DMS 273 treated with DMSO at 0.1 percent for 48 hours (cell line): ENCODE results near the gene MFSD6L.
"Not testable (repeated sequence)": the region's sequence is repeated elsewhere in the genome, so short reads cannot be mapped to it uniquely, and the experiment has no call there.

Experiments
- DNase-seq: peaks from one replicate; lab custom pipeline; 2025; lab: John Stamatoyannopoulos, UW

The MFSD6L gene

DNA sequence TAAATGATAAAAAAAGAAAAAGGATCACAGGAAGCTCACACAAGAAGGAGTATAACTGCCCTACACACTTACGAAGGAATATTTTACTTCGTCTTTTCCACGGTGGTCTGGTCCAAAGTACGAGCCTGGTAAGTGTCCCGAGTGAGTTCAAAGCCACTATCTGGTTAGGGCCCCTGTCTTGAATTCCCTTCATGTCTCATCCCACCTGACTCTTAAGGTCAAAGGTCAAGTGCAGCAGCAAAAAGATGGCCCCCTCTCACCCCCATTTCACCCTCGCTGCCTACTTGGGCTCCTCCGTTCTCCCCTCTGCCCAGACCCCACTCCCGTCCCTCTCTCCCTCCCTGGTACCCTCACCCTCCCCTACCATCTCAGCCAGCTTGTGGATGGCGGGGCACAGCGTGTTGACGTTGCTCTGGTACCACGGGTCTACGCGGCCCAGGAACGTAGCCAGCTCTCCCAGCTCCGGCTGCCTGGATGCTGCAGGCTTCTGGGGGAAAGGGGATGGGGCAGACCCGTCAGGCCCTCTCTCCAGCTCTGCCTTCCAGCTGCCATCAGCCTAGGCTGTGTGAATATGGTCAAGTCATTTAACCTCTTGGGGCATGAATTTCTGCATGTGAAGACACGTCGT, 27.8 kb upstream of the MFSD6L start:
- no peak for DNase-seq

DNA sequence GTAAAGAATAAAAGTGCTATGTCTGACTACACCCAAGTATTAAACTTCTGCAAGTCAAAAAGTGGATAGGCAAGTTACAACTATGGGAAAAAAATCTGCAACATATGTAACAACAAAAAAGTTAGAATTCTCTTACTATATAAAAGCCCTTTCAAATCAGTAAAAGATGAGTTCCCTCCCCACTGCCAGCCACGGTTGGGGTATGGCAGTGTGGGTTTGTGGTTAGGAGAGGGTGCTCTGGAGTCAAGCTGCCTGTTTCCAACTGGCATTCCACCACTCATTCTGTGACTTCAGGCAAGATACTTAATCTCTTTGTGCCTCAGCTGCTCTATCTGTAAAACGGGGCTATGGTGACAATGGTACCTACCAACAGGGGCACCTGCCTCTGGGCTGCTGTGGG, 26.6 kb upstream of the MFSD6L start:
- DNase-seq = no peak

DNA sequence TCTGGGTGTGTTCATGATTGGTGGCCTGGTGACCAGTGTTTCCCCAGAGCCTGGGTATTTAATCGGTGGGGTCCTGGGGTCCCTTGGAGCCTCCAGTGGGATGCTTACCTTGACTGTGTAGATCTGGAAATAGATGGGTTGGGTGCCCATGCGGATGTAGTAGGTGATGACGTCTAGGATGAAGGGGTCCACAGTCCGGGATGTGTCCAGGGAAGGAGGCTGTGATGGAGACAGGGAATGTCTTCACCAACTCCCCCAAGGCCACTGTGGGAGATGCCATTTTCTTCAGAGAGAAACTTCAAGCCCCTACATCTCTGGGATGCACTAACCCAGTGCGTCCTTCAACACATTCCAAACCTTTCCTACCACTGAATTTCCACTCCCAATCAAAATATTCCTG, 24.1 kb upstream of the MFSD6L start:
- DNase-seq = no peak

DNA sequence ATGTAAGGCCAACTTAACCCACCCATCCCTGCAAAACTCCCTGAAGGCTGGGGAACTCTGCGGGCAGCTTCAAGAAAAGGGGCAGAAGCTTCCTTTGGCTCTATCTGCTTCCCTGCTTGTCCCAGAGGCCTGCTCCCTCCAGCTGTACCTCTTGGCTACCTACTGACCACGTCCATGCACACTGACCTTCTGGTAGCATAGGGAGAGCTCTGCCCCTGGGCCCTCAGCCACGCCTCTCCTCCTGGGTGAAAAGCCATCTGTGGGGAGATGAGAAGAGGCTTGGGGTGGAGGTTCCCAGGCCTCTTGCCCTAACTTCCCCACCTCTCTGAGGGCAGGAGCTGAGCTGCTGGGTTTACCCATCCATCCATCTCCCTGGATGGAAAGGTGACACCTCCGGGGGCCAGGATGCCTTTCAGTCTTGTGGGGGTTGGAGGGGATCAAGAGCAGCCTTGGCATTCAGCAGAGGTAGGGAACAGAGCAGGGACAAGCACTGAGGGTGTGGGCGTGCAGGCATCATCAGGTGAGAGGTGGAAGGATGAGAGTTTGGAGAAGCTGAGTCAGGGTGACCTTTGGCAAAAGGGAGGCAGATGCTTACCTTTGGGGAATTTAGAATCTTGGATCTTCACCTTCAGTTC, 23.4 kb upstream of the MFSD6L start:
- DNase-seq = no peak

DNA sequence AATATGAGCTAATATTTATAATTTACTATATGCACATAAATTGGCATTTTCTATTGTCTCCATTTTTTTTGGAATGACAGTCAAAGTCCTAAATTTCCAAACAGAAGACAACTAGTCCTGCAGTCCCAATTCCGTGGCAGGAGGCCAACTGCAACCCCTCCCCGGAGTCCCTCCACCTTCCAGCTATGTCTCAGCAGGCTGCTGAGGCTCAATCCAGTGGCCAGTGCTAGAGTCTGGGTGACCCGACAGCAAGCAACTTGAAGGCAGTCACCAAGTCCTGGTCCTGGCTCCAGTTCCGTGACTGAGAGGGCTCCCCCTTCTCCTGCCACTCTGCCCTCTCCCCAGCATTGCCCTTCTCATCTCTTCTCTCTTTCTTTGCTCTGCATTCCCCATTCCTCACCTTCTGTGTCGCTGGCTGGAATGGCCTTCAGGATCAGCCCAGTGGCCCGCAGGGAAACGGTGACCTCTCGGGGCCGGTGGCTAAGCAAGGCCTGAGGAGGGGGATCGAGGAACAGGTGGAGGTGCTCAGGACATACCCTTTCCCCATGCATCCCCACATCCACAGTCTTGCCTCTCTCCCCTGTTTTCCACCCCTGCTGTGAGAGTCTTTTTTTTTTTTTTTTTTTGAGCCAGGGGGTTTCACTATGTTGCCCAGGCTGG, 22.4 kb upstream of the MFSD6L start:
- no peak for DNase-seq

DNA sequence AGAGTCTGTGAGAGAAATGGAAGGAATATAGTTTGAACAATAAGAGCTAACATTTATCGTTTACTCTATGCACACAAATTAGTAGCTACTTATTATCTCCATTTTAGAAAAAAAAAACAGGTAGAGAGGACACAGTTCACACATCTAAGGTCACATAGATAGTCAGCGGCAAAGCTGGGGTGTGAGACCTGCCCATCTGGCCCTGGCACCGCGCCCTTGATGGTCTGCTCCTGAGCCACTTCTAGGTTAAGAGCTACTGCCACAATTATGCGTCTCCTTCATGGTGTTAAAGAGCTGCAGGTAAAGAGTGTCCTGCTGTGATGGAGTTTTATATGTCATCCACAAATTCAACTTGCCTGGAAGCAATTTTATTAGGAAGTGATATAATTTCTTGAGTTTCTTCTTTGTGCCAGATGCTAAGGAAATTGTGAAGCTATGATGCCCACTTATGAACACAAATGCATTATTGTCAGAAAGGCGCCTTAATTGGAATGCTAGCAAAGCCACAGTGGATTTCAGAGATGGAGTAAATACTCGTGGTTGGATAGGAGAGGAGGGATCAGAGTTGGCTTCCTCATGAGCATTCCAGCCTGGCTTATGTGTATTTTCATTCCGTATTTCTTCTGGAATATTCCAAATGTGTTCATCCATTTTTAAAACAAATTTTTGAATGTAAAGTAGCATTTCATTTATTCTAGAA, 21.3 kb upstream of the MFSD6L start:
- DNase-seq = no peak

DNA sequence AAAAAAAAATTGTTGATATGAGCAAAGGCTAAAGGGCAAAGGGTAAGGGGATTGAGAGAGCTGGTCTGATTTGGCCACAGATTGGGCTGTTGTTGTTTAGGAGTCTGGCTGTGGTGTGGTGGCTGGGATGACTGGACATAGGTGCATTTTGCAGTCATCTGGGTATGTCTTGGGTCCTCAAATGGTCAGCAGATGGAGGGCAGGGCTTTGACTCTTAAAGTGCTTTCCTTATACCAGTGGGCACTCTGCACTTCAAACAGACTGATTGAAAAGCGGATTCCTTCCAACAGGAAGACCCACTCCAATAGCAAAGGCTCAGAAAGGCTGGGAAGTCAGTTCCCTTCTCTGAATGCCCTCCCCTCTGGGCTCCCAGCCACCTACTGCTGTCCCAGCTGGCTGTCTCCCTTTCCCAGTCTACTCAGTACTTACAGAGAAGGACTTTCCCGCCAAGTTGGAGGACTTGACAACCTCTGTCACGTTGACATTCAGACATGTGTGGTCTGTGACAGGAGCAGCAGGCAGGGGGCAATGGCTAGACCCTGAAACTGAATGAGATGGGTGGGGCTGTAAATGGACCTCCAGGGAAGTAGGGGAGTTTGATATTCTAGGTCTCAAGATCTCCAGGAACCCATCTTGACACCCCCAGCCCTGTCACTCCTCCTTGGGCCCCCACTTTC, 19.6 kb upstream of the MFSD6L start:
- no peak for DNase-seq

DNA sequence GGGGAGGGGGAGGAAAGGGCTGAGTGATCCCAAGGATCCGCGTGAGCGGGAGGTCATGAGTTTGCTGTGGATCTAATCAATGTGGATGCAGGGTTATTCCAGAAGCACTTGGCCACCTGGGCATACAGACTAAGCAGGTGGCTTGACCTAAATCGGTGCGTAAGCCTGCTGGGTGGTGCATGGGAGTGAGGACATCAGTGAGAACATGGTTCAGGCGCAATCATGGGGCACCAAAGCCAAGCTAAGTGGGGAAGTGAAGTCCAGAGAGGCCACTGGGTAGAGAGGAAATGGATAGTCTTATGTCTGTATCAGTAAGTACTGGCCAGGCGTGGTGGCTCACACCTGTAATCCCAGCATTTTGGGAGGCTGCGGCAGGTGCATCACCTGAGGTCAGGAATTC, 18.9 kb upstream of the MFSD6L start:
- no peak for DNase-seq

DNA sequence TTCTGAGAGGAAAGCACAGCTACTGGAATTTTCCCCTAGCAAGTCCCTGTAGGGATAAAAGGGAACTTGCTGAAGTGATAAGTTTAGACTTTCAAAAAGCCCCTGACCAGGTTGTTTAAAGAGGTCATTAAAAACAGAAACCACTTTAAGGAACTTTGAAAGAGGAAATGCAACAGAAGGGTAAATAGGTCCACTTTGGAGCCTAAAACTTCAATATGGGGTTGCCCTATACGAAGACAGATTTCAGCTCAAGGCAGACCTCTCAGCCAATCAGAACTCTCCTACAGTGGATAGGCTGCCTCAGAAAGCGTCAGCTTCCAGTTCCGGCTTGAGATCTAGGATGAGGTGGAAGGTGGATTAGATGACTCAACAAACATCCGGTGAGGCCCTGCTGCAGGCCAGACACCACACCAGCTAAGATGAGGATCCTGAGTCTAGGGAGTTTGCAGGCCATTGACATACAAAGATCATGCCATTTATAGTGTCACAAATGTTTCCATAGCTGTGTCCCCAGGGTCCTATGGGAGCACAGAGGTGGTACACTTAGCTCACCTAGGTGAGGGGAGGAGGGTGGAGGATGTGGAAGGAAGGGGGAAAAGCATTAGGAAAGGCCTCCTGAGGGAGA, 7.9 kb upstream of the MFSD6L start:
- no peak for DNase-seq

DNA sequence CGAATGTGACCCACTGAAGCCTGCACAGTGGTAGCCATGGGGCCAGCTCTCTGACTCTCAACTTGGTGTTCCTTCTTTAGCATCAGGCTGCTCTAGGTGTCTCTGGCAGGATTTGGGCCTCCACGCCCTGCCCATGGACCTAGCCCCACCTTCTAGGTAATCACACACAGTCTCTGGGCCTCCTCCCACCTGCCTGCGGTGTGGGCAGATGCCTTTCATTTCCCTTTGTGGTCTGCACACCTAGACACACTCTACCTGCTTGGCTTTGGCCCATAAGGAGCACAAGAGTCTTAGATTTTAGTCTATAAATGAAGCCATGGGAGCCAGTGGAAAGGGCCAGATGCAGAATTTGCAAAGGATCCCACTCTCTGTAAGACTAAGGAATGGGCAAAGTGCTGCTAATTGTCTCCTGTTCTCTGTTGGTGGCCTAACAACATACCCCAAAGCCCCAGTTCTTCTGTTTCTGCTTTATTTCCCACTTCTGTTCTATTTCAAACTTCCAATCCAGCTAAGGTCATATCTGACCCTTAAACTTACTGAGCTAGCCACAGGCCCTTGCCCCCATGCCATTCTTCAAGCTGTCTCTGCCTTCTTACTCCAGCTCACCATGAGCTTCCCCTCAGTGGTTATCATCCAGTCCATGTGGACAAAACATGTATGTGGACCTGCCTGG, 7.2 kb upstream of the MFSD6L start:
- DNase-seq = no peak

DNA sequence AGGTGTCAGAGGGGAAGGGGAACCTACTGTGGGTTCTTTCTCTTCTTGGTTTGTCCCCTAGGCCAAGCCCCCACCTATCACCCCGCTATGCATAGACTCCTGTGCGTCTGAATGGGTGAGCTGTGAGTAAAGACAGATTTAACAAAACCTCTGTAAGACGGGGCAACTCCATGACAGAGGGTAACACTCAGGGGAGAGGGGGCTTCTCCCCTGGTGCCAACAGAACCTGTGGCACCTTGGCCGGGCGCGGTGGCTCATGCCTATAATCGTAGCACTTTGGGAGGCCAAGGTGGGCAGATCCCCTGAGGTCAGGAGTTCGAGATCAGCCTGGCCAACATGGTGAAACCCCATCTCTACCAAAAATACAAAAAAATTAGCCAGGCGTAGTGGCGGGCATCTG, 6.2 kb upstream of the MFSD6L start:
- not testable (repeated sequence) for DNase-seq

DNA sequence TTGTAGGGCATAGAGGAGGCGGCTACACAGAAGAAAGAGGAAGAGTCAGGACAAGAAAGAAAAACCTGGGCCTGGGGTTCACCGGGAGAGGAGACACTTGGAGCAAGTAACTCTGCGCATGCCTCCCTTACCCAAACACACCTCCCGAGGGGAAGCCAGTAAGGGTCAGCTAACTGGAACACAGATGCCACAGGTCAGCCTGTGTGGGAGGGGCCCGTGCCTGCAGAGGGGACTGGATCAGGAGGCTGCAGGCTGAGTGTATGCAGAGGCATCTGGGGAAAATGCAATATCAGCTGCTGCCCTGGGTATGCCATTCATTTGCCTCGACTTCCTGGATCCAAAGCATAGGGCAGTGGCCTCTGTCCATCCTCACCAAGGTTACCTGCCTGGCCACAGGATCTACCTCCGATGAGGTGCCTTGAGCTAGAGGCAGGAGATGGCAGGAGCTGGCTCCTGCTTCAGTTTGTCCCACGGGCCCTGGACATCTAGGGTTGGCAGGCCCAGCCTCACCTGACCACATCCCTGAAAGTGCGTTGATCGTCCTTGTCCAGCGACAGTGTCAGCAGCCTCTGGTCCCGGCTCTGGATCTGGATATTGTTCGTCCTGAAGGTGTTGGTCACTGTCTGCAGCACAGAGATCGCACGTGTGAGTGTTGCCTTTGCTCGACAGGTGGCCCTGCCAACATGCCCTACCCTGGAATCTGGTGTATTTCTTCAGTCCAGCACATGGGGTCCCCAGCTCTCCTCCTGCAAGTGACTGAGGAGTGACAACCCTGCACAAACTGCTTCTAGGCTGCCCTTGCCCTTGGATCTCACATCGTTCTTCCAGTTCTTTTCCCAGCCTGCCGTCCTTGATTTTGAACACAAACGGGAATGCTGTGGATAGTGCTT, 4.6 kb upstream of the MFSD6L start:
- no peak for DNase-seq

DNA sequence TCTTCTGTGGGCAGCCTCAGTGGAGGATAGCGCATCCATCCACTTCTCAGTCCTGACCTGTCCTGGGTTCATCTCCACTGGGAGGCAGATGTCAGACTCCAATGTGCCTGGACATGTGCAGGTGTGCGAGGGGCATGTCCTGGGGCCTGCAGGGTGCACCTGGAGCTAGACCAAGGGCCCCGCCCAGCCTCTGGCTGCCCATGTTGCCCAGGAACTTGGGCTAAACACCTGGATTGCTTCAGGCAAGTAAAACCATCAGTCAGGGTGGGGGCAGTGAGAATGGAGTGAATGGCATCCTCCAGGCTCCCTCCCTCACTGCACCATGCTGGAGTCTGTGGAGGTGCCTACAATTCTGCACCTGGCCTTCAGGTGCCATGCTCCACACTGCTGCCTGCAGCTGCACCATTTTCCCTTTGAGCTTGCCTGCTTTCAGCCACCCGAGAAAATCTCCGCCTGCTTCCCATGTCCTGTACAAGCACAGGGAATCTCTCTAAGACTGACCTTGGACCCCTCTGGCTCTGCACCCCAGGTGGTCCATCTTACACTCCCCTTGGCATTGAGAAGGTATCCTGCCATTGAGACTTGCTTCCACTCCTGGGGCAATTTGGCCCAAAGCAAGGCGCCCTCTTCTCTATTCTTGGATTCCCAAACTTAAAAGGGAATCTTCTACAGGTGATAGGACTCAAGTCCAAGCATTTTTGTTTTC, 2.1 kb upstream of the MFSD6L start:
- DNase-seq = no peak

DNA sequence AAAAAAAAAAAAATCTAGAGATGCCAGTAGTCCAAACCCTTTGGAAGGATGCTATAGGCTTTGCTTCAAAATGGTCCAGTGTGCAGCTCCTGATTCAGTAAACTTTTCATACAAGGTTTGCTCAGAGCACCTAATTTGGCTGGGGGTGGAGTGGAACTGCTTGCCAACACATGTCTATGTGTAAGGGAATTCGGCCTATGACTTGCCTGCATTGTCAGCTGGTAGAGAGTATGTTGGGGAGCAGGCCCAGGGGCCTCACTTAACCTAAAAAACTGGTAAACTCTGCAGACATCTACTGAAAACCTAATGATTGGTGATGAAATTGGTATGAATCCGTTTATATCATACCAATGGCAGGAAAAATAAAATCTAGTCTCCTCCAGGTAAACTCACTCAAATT, 1.5 kb upstream of the MFSD6L start:
- no peak for DNase-seq

DNA sequence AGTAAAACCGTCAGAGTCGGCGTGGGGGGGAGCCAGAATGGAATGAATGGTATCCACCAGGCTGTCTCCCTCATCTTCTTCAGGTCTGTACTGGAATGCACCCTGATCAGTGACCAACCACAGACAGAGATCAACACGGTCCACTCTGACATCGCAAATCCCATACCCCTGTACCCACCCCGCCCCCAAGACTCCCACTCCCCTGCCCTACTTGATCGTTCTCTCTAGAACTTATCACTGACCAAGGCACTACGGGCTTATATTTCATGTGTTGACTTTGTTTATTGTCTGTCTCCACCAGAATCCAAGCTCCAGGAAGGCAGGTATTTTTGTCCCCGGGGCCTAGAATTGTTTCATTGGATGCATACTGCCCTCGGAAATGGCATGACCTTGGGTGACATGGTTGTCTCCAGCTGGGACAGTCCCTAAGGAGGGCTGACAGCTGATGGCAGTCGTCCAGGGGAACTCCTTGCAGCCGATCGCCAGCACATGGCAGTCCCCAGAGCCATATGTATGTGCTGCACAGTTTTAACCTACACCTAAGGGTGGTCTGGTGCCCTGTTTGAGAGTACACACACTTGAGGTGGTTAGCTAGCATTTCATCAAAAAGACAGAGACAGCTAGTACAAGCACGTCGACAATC, 526 bp upstream of the MFSD6L start:
- no peak for DNase-seq

DNA sequence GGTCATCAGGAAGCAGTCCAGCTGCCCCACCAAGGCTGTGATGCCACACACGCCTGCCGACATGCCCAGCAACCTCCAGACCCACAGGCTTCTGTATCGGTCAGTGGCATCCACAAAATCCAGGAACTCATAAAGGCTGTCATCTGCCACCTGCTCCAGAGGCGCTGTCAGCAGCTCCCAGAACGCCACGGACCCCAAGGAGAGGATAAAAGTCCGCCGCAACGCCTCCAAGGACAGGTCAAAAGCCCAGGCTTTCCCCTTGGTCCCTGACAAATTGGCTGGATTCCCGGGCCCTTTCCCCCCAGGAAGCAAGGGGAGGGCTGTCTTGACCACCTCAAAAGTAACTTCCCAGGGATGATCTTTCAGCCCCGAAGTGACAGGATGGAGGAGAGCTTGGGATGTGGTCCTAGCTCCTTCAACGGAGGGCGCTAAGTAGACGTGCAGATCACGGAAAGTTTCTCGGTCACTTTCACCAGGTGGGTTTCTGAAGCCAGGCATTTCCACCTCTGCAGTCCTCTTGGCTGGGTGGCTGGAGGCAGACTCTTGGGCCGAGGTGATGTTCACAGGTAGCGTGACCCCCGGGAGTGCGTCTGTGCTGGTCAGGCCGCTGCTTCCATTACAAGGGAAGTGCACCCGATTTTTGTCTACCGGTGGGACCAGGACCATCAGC, 854 bp downstream of the MFSD6L start:
- no peak for DNase-seq

DNA sequence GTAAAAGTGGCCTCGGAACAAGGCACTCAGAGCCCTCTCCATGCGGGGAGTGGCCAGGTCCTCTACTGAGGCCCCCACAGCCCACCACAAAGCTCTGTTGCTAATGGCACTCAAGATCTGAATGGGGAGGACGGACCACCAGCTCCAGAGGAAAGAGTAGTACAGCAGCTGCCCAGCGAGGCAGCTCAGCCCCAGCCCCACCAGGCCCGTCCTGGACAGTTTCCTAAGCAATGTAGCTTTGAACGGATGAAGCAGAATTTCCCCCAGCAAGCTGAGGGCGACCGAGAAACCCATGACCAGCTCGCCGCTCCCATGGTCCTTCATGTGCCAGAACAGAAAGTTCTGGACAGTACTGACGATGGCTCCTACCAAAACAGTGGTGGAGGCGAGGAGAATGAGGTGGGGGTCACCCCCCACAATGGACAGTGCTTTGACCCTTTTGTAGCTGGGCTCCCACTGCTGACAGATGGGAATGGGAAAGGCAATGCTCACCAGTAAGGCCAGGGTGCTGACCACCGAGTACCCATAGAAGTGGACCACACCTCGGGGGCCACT, 1.5 kb downstream of the MFSD6L start:
- no peak for DNase-seq

DNA sequence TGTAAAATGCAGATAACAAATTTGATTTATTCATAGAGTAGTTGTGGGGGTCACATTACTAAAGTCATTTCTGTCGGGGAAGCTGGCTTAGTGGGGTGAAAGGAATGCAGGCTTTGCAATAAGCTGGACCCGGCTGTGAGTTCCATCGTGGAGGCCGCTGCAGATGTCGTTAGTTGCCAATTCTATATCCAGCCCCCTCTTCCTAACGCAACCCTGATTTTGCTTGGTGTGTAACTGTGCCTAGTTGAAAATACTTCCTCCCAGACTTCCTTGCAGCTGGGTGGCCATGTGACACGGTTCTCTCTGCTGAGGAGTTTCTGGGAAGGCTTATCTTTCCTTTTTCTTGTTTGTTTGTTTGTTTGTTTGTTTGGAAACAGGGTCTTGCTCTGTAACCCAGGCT, 4.5 kb downstream of the MFSD6L start:
- no peak for DNase-seq
